Astrocyte of the cerebellum (primary cell): ENCODE results near the gene NUP98.

Experiments used
- DNase-seq: peaks from one replicate; pipeline ENCODE4 v3.0.0-alpha.2; 2011; ENCODE audit warnings: low read depth
- H3K4me3 ChIP-seq: 2 replicates; pipeline ENCODE4 v1.5.1; 2011; ENCODE audit warnings: mild to moderate bottlenecking, low read depth, low read length, moderate library complexity
- in situ Hi-C: cut with HindIII; loops from 2 replicates; pipeline ENCODE4 v1.10.0; 2017; ENCODE audit warnings: low sequenced_read_pairs
- TF ChIP-seq, protein P1 (sequence below): IDR thresholded peaks from 2 replicates; pipeline ENCODE4 v1.5.1; 2012; ENCODE audit warnings: low read length, low read depth, moderate library complexity, mild to moderate bottlenecking; ENCODE audit errors: missing control alignments

NUP98 gene

GRCh38 chr11:3834349-3834663 lies 37.0 kb upstream of the NUP98 start:
- in situ Hi-C loops = loop anchor here (10.0 kb wide), 1 partner anchor 130 kb away; no protein-coding TSS in a partner anchor

GRCh38 chr11:3833449-3833848 lies 36.1 kb upstream of the NUP98 start:
- H3K4me3 ChIP-seq = no peak overlapping the region
- TF ChIP-seq, protein P1, sequence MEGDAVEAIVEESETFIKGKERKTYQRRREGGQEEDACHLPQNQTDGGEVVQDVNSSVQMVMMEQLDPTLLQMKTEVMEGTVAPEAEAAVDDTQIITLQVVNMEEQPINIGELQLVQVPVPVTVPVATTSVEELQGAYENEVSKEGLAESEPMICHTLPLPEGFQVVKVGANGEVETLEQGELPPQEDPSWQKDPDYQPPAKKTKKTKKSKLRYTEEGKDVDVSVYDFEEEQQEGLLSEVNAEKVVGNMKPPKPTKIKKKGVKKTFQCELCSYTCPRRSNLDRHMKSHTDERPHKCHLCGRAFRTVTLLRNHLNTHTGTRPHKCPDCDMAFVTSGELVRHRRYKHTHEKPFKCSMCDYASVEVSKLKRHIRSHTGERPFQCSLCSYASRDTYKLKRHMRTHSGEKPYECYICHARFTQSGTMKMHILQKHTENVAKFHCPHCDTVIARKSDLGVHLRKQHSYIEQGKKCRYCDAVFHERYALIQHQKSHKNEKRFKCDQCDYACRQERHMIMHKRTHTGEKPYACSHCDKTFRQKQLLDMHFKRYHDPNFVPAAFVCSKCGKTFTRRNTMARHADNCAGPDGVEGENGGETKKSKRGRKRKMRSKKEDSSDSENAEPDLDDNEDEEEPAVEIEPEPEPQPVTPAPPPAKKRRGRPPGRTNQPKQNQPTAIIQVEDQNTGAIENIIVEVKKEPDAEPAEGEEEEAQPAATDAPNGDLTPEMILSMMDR = no peak
- no peak for DNase-seq
- in situ Hi-C loops = loop anchor here (10.0 kb wide), 1 partner anchor 131 kb away; no protein-coding TSS in a partner anchor

More at GRCh38 chr11:3834349-3834663, 37.0 kb upstream of the NUP98 start:
- TF ChIP-seq, protein P1 = no peak
- no peak overlapping the region for H3K4me3 ChIP-seq
- DNase-seq = no peak

DNA sequence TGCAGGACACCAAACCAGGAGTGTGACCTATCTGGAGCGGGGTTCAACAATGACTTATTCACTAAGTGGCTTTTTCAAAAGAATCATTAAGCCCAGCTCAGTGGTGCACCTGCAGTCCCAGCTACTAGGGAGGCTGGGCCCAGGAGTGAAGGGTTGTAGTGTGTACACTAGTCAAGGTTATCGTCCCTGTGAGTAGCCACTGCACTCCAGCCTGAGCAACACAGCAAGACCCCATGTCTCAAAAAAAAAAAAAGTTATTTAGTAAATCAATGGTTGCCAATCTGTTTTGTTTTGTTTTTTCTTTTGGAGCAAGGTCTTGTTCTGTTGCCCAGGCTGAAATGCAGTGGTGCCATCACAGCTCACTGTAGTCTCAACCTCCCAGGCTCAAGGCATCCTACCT lies 35.5 kb upstream of the NUP98 start:
- H3K4me3 ChIP-seq = no peak overlapping the region
- in situ Hi-C loops = loop anchor here (10.0 kb wide), 1 partner anchor 132 kb away; no protein-coding TSS in a partner anchor
- TF ChIP-seq, protein P1 = no peak
- DNase-seq = no peak

DNA sequence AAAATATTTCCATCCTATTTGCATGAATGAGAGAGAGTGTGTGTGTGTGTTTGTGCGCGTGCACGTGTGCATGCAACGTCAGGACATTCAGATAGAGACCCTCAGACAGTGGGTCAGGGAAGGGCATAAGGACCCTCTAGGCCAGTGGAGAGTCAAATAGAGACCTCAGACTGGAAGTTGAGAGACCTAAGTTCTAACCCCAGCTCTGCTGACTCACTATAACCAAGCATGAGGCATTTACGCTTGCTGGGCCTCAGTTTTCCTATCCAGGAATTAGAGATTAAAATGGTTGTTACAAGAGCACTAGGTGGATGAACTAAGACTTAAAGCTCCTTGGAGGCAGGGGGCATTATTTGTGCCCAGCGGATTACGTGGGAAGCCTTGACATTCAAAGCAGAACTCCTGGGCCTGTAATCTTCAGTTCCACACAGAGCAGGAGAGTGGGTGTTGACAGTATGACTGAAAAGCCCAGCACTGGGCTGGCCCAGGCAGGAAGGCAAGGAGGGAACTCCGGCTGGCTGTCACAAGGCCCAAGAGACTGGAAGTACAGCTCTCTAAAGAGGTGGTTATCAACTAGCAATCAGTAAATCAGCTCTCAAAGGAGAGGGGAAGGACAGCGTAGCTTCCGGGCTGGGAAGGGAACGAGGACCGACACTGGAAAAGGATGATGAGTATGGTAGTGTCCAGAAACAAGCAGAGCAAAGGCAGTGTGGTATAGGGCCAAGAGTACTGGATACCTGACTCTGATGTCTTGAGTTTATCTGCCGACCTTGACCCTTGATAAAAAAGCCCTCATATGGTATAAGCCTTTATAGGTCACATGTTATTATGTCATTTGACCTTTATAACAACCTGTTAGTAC lies 34.3 kb upstream of the NUP98 start:
- no peak for DNase-seq
- TF ChIP-seq, protein P1 = no peak
- H3K4me3 ChIP-seq = no peak overlapping the region
- in situ Hi-C loops = loop anchor here (10.0 kb wide), 1 partner anchor 133 kb away; no protein-coding TSS in a partner anchor

DNA sequence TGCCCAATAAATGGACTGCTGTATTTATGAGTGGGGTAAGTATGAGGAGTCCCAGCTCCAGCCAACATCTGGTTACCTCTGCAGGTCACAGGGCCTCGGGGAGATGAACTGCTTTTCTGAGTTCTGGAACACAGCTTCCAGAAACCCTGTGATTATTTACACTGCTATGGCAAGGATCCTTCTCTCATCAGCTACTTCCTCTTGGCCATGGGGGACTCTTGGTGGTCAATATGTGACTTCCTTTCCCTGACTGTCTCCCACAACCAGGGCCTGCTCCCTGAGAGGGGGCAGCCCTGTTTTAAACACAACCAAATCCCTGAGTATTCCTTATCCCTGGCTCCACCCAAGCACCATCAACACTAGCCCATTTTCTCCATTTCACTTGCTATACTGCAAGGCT lies 33.4 kb upstream of the NUP98 start:
- in situ Hi-C loops = loop anchor here (10.0 kb wide), 1 partner anchor 134 kb away; no protein-coding TSS in a partner anchor
- TF ChIP-seq, protein P1 = no peak
- H3K4me3 ChIP-seq = no peak overlapping the region
- DNase-seq = no peak

GRCh38 chr11:3830088-3830487 lies 32.7 kb upstream of the NUP98 start:
- TF ChIP-seq, protein P1 = no peak
- H3K4me3 ChIP-seq = no peak overlapping the region
- in situ Hi-C loops = loop anchor here (10.0 kb wide), 1 partner anchor 135 kb away; no protein-coding TSS in a partner anchor
- no peak for DNase-seq
